GM10266 (cell line): ENCODE measurements around the gene KSR2.
"Not testable (repeated sequence)": the region's sequence is repeated elsewhere in the genome, so short reads cannot be mapped to it uniquely, and the experiment has no call there.

ENCODE experiments used
- DNase-seq: peaks from one replicate; pipeline ENCODE4 v3.0.0; 2012; ENCODE audit errors: extremely low spot score
- CTCF ChIP-seq: IDR thresholded peaks from 2 replicates; pipeline ENCODE4 v1.5.1; 2012; ENCODE audit warnings: mild to moderate bottlenecking, low read depth; ENCODE audit not compliant: control insufficient read depth, insufficient read depth; ENCODE audit errors: missing control alignments

The KSR2 gene

GRCh38 chr12:117645473-117645872, 323.3 kb downstream of the KSR2 start:
- TF ChIP-seq CTCF: no peak
- no peak for DNase-seq

DNA sequence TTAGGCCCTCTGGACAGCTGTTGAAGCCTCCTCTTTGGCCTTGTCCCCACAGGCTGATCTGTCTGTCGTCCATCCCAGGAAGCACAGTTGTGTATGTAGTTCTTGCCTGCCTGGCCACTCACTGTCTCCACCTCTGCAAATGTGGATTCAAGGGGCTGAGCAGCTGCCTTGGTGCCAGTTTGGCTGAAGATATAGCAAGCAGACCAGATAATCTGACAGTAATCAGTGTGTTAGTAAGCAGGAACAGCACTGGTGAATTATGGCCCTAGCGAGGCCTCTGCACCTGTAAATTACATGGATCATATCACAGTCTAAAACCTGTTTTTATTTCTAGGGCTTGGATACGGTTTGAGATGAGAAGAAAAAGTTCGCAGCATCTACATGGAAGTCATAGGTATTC, 324.8 kb downstream of the KSR2 start:
- no peak for DNase-seq
- TF ChIP-seq CTCF: no peak

GRCh38 chr12:117641885-117642284, 326.9 kb downstream of the KSR2 start:
- no peak for TF ChIP-seq CTCF
- DNase-seq: no peak

DNA sequence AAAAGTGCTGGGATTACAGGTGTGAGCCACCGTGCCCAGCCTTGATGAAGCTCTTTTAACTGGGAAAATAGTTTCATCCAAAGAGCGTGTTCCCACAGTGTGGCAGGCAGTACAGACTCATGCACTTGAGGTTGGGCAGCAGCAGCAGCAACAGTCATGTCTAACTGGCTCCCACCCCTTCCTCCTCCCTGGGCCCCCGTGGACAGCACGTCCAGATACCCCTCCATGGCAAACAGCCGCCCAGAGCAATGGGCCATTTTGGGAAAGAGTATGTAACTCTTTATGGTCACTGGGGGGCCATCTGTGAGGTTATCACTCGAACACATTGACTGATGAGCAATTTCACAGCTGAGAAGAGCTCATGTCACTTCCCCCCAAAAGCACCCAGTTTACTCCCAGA, 328.3 kb downstream of the KSR2 start:
- TF ChIP-seq CTCF: no peak
- no peak for DNase-seq

DNA sequence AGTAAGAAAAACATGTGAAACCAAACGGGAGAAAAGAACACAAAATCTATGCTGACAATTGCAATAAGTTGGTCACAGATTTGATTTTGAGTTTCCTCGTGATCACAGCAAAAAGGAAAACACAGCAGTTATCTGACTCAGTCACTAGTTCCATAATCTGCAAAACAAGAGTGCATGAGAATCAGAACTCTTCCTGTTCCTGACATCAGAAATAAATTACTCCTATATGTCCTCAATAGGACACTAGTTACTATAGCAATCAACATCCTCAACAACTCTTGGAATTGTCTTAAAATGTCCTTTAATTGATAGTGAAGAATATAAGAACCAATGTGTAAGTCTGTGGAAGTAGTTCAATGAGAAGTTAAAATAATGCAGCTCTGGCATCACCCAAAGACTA, 339.3 kb downstream of the KSR2 start:
- TF ChIP-seq CTCF: no peak
- DNase-seq: no peak

DNA sequence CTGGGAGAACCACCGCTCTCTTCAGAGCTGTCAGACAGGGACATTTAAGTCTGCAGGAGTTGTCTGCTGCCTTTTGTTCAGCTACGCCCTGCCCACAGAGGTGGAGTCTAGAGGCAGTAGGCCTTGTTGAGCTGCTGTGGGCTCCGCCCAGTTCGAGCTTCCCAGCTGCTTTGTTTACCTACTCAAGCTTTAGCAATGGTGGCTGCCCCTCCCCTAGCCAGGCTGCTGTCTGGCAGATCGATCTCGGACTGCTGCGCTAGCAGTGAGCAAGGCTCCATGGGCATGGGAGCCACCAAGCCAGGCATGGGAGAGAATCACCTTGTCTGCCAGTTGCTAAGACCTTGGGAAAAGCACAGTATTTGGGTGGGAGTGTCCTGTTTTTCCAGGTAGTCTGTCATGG, 340.1 kb downstream of the KSR2 start:
- DNase-seq: not testable (repeated sequence)

DNA sequence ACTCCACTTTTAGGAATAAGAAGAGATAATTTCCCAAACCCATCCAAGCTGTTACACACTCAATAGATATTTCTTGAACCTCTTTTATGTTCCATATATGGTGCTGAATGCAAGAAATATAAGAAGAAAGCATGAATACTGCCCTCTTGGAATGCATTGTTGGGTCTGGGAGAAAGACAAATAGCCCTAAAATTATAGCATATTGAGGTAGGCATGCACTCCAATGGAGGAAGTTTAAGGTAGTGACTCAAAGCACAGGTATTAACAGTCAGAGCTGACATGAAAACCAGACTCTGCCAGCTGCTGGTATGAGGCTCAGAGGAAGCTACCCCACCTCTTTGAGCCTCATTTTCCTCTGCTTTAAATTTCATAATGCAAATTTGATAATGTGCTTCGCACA, 346.0 kb downstream of the KSR2 start:
- no peak for TF ChIP-seq CTCF
- no peak for DNase-seq

- no peak for TF ChIP-seq CTCF
- DNase-seq: no peak
These were observed 346.7 kb downstream of the KSR2 start for GRCh38 chr12:117622087-117622486.
